IPS DF 6.9 (cell line): Measurements from ENCODE around the gene KIF1A.

Experiments
- DNase-seq: peaks from one replicate; pipeline ENCODE4 v3.0.0-alpha.2; 2013; ENCODE audit warnings: low read depth, low spot score
- H3K27ac ChIP-seq: one replicate; pipeline ENCODE4 v1.5.1; 2013; ENCODE audit warnings: low read length, control low read depth
- H3K27me3 ChIP-seq: 2 replicates; pipeline ENCODE4 v1.6.1; 2013; ENCODE audit warnings: mild to moderate bottlenecking, low read length; ENCODE audit not compliant: control insufficient read depth, insufficient read depth
- H3K36me3 ChIP-seq: 2 replicates; pipeline ENCODE4 v1.6.1; 2013; ENCODE audit warnings: low read length; ENCODE audit not compliant: control insufficient read depth, insufficient read depth
- H3K4me1 ChIP-seq: 2 replicates; pipeline ENCODE4 v1.6.1; 2013; ENCODE audit warnings: low read length; ENCODE audit not compliant: control insufficient read depth, insufficient read depth
- H3K4me3 ChIP-seq: 2 replicates; pipeline ENCODE4 v1.5.1; 2013; ENCODE audit warnings: mild to moderate bottlenecking, low read length
- H3K9me3 ChIP-seq: 2 replicates; pipeline ENCODE4 v1.6.1; 2013; ENCODE audit warnings: low read length, inconsistent platforms; ENCODE audit not compliant: control insufficient read depth, insufficient read depth
- WGBS: extraction: QIAGEN DNeasy Blood & Tissue Kit; methylation state at CpG from one replicate; pipeline ENCODE4 v1.1.7; 2013; ENCODE audit warnings: mixed read lengths, missing lambda C conversion rate; ENCODE audit not compliant: insufficient read length, insufficient coverage; 5-methylcytosine and 5-hydroxymethylcytosine counted together

The KIF1A gene

DNA sequence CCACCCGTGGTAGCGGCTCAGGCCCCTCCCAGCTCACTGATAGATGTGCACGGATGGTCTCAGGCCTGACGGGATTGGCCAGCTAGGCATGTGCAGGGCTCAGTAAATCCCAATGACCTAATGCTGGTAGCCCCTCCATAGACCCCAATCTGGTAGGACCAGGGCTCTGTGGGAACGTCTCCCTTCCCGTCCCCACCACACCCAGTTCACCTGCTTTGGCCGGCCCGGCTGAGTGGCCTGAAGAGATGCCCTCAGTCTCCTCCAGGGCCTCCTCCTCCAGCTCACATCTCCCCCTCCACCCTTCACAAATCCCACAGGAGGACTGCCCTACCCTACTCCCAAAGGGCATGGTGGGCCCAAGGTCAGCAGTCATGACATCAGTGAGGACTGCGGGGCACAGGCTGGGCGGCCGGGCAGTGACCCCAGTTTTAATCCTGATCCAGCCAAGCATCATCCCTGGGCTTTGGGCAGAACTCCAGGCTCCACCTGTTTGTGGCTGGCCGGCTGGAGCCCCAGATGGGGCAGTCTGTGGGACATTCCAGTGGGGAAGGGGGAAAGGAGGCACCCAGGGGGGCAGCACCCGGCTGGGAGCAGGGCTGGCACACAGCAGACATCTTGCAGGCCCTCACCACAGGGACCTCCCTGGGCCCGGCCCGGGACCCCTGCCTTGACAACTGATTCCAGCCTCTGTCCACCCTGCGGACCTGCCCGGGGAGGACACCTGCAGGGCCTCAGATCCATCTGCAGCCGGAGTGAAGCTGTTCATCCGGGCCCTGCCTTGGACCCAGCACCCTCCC, 2.3 kb downstream of the KIF1A start:
- Histone ChIP-seq H3K4me1 (peaks cover 5% of the 10 kb centered on the region), H3K9me3 (no peaks in the 10 kb centered on the region), H3K36me3 (peaks cover 12% of the 10 kb centered on the region), H3K27ac (no peak overlapping the region), H3K4me3 (no peak overlapping the region), H3K27me3 (no peaks in the 10 kb centered on the region)
- DNase-seq, result no peak
- WGBS, result no CpG with 5 or more reads among the region's 19 CpGs

DNA sequence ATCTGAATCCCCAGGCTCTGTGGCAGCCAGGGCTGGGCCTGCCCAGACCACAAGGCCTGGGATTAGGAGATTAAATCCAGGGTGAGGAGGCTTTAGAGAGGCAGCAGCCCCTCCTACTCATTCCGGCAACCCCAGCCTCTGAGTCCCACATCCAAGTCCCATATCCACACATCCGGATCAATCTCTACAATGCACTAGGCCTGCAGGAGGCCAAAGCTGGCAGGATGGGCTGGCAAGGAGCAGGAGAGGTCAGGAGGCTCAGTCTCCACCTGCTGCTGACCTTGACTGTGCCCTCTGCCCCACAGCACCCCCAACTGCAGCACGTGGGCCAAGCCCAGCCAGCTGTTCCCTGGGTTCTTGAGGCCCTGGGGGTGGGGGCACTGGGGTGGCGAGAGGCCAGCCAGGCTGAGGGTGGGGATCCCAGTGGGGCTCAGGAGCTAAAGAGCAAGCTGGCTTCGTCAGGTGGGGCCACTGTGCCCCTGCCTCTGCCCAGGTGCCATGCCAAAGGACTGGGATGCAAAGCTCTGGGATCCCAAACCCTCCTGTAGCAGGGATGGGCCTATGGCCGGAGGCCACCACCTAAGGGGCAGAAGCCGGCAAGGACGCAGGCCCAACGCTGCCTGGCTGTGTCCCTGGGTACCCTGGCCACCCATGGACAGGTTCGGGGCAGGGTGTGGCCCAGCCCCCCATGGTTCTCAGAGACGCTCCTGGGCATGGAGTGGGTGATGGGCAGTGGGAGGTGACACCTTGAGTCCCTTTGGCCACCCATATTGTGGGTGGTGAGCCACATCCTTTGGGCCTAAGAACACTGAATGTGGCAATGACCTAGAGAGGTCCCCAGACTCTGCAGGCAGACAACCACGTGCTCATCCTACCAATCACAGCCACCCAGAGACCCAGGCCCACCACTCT, 3.2 kb downstream of the KIF1A start:
- no CpG with 5 or more reads among the region's 12 CpGs for WGBS

DNA sequence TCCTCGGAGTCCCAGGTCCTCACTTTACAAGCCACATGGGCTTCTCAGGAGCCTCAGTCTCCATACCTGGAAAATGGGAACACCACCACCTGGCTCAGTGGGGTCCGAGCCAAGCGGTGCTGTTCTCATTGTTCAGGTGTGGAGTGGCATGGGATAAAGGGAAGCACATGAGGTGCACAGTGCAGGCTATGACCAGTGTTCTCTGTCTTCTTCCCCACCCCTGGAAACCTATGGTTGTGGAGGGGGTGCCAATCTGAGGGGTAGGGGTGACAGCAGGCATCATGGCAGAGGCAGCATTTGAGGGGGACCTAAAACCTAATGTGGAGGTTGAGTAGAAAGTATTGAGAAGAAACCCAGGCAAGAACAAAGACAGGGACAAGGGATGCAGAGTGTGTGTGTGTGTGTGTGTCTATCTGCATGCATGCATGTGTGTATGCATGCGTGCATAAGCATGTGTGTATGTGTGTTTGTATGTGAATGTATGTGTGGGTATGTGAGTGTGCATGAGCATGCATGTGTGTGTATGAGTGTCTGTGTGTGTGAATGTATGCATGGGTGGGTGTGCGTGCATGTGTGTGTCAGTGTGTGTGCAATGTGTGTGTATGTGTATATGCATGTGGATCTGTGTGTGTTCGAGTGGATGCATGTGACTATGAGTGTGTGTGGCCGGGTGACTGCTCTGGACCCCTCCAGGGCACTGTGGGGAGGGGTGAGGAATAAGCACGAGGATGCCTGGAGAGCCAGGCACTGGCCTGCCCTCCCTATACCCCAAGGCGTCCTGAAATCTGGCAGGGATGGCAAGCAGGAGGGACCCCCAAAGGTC, 4.0 kb downstream of the KIF1A start:
- DNase-seq, result no peak
- H3K27ac ChIP-seq, result no peak overlapping the region
- H3K27me3 ChIP-seq, result no peaks in the 10 kb centered on the region
- no peaks in the 10 kb centered on the region for H3K9me3 ChIP-seq
- no peak overlapping the region for H3K4me3 ChIP-seq
- H3K36me3 ChIP-seq, result peaks cover 18% of the 10 kb centered on the region
- peaks cover 5% of the 10 kb centered on the region for H3K4me1 ChIP-seq
- no CpG with 5 or more reads among the region's 9 CpGs for WGBS

More for the DNA sequence above, 3.2 kb downstream of the KIF1A start:
- DNase-seq, result no peak
- Histone ChIP-seq H3K27ac (no peak overlapping the region), H3K27me3 (no peaks in the 10 kb centered on the region), H3K4me1 (peaks cover 5% of the 10 kb centered on the region), H3K36me3 (peaks cover 18% of the 10 kb centered on the region), H3K9me3 (no peaks in the 10 kb centered on the region), H3K4me3 (no peak overlapping the region)

DNA sequence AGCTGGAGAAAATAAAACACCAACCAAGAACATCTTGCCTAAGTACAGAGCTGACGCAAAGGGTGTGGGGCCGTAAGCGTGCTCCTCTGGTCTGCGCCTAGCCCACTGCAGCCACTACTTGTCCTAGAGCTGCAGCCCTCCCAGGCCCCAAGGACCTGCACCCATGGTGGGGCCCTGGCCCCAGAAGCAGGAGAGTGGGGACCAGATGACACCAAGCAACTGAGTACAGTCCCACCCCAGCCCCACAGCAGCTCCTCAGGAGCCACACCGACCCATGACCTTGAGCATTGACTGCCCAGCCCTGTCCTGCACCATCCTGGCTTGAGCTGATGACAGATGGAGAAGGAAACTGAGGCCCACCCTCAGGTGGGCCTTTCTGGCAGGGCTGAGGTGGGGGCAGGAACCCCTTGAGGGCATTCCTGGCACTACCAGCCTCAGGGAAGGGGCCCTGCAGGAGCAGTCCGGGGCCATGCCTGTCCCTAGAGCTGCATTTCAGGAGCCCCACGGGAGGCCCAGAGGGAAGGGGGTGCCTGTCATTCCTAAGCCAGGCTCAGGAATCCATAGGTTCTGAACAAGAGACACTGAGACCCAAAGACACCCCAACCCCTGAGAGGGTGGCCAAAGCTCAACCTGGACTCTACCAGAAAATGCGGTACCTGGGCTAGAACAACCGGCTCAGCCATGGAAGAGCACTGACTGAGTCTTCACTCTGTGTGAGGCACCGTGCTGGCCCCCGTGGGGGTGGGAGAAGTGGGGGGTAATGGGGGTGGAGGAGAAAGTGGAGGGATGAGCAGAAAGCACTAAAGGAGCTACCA, 4.9 kb downstream of the KIF1A start:
- H3K27me3 ChIP-seq, result no peaks in the 10 kb centered on the region
- peaks cover 5% of the 10 kb centered on the region for H3K4me1 ChIP-seq
- no peak for DNase-seq
- H3K27ac ChIP-seq, result no peak overlapping the region
- no peaks in the 10 kb centered on the region for H3K9me3 ChIP-seq
- no peak overlapping the region for H3K4me3 ChIP-seq
- H3K36me3 ChIP-seq, result peaks cover 18% of the 10 kb centered on the region
- no CpG with 5 or more reads among the region's 11 CpGs for WGBS

DNA sequence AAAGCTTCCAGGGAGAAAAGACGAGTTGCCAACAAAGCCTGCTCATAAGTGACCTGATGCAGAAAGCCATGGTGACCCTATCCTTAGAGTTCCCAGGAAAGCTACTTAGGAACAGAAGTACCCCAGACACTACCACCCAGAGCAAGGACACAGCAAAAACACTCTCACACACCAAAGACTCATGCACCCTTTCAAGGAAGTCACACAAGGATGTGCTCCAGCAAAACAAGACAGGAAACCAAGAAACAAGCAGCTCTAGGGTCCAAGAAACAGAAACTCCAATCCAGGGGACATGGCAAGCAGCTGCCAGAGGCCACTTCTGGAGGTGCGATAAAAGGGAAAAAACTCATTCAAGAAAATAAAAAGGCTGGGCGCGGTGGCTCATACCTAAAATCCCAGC, 5.7 kb downstream of the KIF1A start:
- no peak for DNase-seq
- no peak overlapping the region for H3K27ac ChIP-seq
- WGBS, result no CpG with 5 or more reads among the region's 4 CpGs
- peaks cover 5% of the 10 kb centered on the region for H3K4me1 ChIP-seq
- no peaks in the 10 kb centered on the region for H3K9me3 ChIP-seq
- no peak overlapping the region for H3K4me3 ChIP-seq
- peaks cover 18% of the 10 kb centered on the region for H3K36me3 ChIP-seq
- no peaks in the 10 kb centered on the region for H3K27me3 ChIP-seq

DNA sequence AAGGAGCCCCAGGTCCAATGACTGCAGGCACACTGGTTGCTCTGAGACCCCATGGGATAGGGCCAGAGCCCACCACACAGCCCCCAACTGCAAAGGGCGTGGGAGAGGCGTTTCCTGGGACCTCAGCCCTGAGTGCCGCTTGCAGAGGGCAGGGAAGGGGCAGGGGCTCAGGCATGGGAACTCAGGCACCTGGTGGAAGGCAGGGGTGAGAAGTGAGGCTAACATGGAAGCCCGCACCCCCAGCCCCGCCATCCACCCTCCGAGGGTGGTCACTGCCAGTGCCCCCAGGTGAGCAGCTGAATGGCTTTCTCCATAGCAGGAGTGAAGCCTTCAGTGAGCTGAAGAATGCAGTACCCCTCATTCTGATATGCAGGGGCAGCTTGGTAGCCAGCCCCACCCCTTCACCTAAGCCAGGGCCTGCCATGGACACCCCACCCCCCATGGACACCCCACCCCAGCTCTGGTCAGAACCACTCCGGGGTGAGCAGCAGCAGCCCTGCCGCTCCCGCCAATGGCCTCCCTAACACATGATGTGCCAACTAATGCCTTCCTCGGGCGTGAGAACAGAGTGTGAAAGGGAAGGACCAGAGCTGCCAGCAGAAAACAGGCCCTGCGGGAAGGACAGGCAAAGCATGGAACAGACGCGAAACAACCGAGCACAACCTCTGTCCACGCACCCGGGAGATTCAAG, 6.6 kb downstream of the KIF1A start:
- H3K9me3 ChIP-seq, result no peaks in the 10 kb centered on the region
- no peak overlapping the region for H3K27ac ChIP-seq
- H3K36me3 ChIP-seq, result peaks cover 18% of the 10 kb centered on the region
- peaks cover 4% of the 10 kb centered on the region for H3K4me1 ChIP-seq
- H3K27me3 ChIP-seq, result no peaks in the 10 kb centered on the region
- no CpG with 5 or more reads among the region's 17 CpGs for WGBS
- DNase-seq, result no peak
- H3K4me3 ChIP-seq, result no peak overlapping the region

DNA sequence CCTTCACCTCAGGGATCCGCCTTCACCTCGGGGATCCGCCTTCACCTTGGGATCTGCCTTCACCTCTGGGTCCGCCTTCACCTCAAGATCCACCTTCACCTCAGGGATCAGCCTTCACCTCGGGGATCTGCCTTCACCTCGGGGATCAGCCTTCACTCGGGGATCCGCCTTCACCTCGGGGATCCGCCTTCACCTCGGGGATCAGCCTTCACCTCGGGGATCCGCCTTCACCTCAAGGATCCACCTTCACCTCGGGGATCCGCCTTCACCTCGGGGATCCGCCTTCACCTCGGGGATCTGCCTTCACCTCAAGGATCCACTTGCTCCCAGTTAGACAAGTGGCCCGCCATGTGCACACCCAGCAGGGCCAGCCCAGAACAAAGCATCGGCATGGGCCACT, 7.3 kb downstream of the KIF1A start:
- H3K4me1 ChIP-seq, result no peaks in the 10 kb centered on the region; the same call in 1 of the 2 replicates
- H3K4me3 ChIP-seq, result no peak overlapping the region
- peaks cover 16% of the 10 kb centered on the region for H3K36me3 ChIP-seq
- no peak for DNase-seq
- H3K9me3 ChIP-seq, result no peaks in the 10 kb centered on the region
- no CpG with 5 or more reads among the region's 20 CpGs for WGBS
- H3K27me3 ChIP-seq, result no peaks in the 10 kb centered on the region
- H3K27ac ChIP-seq, result no peak overlapping the region

DNA sequence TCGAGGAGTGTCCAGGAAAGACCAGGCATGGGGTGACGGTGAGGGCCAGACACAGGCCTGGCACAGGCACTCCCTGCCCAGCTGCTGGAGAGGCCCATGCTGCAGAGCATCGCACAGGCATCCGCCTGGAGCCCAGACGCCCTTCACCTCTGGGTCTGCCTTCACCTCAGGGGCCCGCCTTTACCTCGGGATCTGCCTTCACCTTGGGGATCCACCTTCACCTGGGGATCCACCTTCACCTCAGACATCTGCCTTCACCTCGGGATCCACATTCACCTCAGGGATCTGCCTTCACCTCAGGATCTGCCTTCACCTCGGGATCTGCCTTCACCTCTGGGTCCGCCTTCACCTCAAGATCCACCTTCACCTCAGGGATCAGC, 7.7 kb downstream of the KIF1A start:
- no CpG with 5 or more reads among the region's 10 CpGs for WGBS
- Histone ChIP-seq H3K4me3 (no peak overlapping the region), H3K9me3 (no peaks in the 10 kb centered on the region), H3K36me3 (peaks cover 13% of the 10 kb centered on the region), H3K4me1 (no peaks in the 10 kb centered on the region; the same call in 1 of the 2 replicates), H3K27me3 (no peaks in the 10 kb centered on the region), H3K27ac (no peak overlapping the region)
- no peak for DNase-seq
